IgD-negative memory B cell (primary cell): ENCODE measurements around the gene SGCB. TPM values are rescaled to one million over a fixed set of nuclear protein-coding genes. Genes with fewer than 3 reads are reported as not detected.

Source experiments
- H3K27ac Mint-ChIP-seq, 3 donors: one replicate each; pipeline ENCODE4 v1.8.0; 2020 to 2022; ENCODE audit warnings: mild to moderate bottlenecking in 3 of 3, mixed read lengths in 3 of 3, moderate library complexity in 1 of 3
- H3K27me3 Mint-ChIP-seq: one replicate; pipeline ENCODE4 v1.8.0; 2021; ENCODE audit warnings: mixed read lengths
- H3K36me3 Mint-ChIP-seq: one replicate; pipeline ENCODE4 v1.8.0; 2020; ENCODE audit warnings: mild to moderate bottlenecking, mixed read lengths
- H3K4me1 Mint-ChIP-seq, 3 donors: one replicate each; pipeline ENCODE4 v1.8.0; 2020 to 2022; ENCODE audit warnings: mixed read lengths in 3 of 3, mild to moderate bottlenecking in 1 of 3
- H3K4me3 Mint-ChIP-seq, 4 donors: one replicate each; pipeline ENCODE4 v1.8.0; 2020 to 2022; ENCODE audit warnings: mild to moderate bottlenecking in 4 of 4, mixed read lengths in 4 of 4, moderate library complexity in 3 of 4
- H3K9me3 Mint-ChIP-seq, 3 donors: one replicate each; pipeline ENCODE4 v1.8.0; 2020 to 2021; ENCODE audit warnings: mixed read lengths in 3 of 3, mild to moderate bottlenecking in 1 of 3
- polyA plus RNA-seq: library from polyadenylated mRNA; unstranded; fragments of 300-500 nt; fragmentation: Illumina TruSeq; gene quantifications from one replicate; pipeline ENCODE4 v1.2.3, GENCODE V29; 2021

The SGCB gene
- polyA plus RNA-seq, 1 donor from 2014 or later: 4.8 TPM

GRCh38 chr4:52004414-52004813 is 33.7 kb downstream of the SGCB start:
- H3K4me1 Mint-ChIP-seq: no peaks in the 10 kb centered on the region
- H3K36me3 Mint-ChIP-seq: peaks cover 2% of the 10 kb centered on the region

GRCh38 chr4:52001616-52002015 is 36.5 kb downstream of the SGCB start:
- Mint-ChIP-seq H3K27me3 (no peaks in the 10 kb centered on the region), H3K36me3 (peaks cover 3% of the 10 kb centered on the region), H3K4me1 (no peaks in the 10 kb centered on the region)

More at GRCh38 chr4:52004414-52004813, 33.7 kb downstream of the SGCB start:
- Mint-ChIP-seq H3K27ac (no peak overlapping the region), H3K4me3 (no peak overlapping the region), H3K27me3 (no peaks in the 10 kb centered on the region), H3K9me3 (no peaks in the 10 kb centered on the region)

GRCh38 chr4:51999250-51999649 is 38.8 kb downstream of the SGCB start:
- Mint-ChIP-seq H3K4me1 (no peaks in the 10 kb centered on the region), H3K27ac (no peak overlapping the region), H3K9me3 (no peaks in the 10 kb centered on the region), H3K4me3 (no peak overlapping the region), H3K27me3 (no peaks in the 10 kb centered on the region), H3K36me3 (peaks cover 2% of the 10 kb centered on the region)

More at GRCh38 chr4:52001616-52002015, 36.5 kb downstream of the SGCB start:
- Mint-ChIP-seq H3K27ac (no peak overlapping the region), H3K9me3 (no peaks in the 10 kb centered on the region), H3K4me3 (no peak overlapping the region)

GRCh38 chr4:51998837-51999236 is 39.3 kb downstream of the SGCB start:
- H3K9me3 Mint-ChIP-seq: no peaks in the 10 kb centered on the region
- no peak overlapping the region for H3K27ac Mint-ChIP-seq
- H3K4me1 Mint-ChIP-seq: no peaks in the 10 kb centered on the region
- peaks cover 2% of the 10 kb centered on the region for H3K36me3 Mint-ChIP-seq
- H3K4me3 Mint-ChIP-seq: no peak overlapping the region
- no peaks in the 10 kb centered on the region for H3K27me3 Mint-ChIP-seq

GRCh38 chr4:51997647-51998046 is 40.5 kb downstream of the SGCB start:
- Mint-ChIP-seq H3K36me3 (peaks cover 2% of the 10 kb centered on the region), H3K27ac (no peak overlapping the region), H3K27me3 (no peaks in the 10 kb centered on the region), H3K9me3 (no peaks in the 10 kb centered on the region), H3K4me1 (no peaks in the 10 kb centered on the region), H3K4me3 (no peak overlapping the region)

GRCh38 chr4:51995647-51996220 is 42.4 kb downstream of the SGCB start:
- Mint-ChIP-seq H3K36me3 (peaks cover 3% of the 10 kb centered on the region), H3K27ac (no peak overlapping the region), H3K27me3 (peaks cover 1% of the 10 kb centered on the region), H3K4me3 (no peak overlapping the region), H3K4me1 (no peaks in the 10 kb centered on the region), H3K9me3 (no peaks in the 10 kb centered on the region)

Other genes with a start within 250 kb of the SGCB start
- gene DCUN1D4, start 195.1 kb downstream of the SGCB start, polyA plus RNA-seq: 8.7 TPM
- 0.08 TPM for gene LRRC66, start 17.9 kb downstream of the SGCB start, polyA plus RNA-seq
- 0.40 TPM for gene SPATA18, start 13.0 kb upstream of the SGCB start, polyA plus RNA-seq